T-helper 9 cell (primary cell): ENCODE results near the gene SMIM12.
A peak's percentile ranks its signal among the peaks of the same experiment; 100 is the strongest.

Experiments used
- DNase-seq: peaks from one replicate; pipeline ENCODE4 v3.0.0-alpha.2; 2020
- total RNA-seq, 2 donors: gene quantifications; one replicate each; lab custom pipeline; 2026; lab: John Stamatoyannopoulos, UW

SMIM12 gene
- 44.9 to 61.9 reads per million in 2 donors for total RNA-seq

DNA sequence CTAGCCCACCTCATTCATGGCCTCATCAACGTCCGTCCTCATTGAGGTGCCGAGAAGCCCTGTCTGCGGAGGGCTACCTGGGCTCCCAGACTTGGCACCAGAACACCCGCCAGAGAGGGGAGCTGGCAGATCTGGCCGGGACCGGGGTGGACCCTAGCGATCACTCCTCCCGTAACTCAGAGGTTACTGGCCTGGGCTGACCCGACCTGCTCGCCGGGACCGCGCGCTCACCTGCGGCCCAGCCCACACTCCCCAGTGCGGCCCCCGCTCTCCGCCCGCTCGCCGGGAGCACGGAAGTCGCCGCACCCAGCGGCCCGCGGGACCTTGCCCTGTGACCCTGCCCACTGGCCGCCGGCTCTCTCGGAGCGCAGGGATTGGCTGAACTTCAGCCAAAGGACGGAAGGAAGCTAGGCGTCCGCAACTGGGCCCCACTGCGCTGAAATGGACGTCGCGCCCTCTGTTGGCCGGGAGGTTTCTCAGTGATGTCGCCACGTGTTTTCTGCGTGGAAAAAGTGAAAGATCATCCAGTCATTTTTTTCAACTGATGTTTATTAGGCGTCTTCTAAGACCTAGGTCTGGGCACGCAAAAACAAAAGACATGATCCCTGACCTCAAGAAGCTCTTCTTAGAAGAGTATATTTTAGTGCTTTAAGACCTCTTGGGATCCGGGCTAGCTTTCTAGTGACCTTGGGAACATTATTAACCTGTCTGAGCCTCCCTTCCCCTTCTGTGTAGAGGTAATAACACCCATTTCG lies at the start of gene SMIM12:
SMIM12 (minus strand) TSS at position 304 of the 755 bp plus-strand sequence. CDS start 3,772 bp downstream, outside the sequence.
- DNase-seq, result peak; percentile 83

DNA sequence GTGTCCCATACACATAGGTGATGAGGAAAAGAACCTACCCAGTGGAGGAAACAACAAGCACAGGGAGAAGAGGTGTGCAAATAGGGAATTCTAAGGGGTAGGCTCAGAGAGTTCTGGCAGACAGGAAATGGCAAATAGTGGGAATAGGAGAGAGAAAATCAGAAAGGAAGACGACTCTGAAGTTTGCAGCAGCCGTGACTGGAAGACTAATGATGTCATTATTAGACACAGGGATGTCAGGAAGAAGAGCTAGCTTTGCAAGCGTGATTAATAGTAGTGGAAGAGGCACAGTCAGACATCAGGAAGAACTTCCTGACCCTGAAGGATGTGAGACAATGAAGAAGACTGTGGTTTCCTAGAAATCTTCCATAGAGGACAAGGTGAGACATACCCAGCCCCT lies 48.8 kb upstream of the SMIM12 start:
- no peak for DNase-seq

DNA sequence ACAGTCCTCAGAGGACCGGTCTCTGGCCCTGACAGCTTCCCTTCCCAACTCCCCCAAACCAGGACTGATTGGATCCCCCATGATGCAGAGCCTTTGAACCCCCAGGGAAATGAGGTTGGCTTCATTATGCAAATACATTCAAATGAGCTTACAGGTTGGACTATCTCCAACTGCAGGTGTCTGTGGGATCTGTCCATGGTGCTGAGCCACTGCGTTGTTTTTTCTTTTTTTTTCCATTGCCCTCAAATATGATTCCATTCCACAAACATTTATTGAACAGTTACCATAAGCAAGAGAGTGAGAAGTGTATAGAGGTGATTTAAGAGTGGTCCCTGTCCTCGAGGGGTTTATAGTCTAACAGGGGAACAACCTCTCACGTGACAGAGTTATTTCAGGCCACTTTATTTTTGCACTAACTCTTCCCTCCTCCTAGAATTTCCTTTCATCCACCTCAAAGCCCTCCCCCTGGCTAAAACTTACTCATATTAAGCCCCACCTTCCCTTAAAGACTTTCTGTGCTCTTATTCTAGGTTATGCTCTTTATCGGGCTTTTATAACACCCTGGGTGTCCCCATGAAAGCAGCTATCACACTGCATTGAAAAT lies 48.0 kb upstream of the SMIM12 start:
- DNase-seq, result no peak

- no peak for DNase-seq
These were observed 47.2 kb upstream of the SMIM12 start for GRCh38 chr1:34906756-34907155.

- DNase-seq, result no peak
These were observed 46.7 kb upstream of the SMIM12 start for GRCh38 chr1:34906222-34906621.

DNA sequence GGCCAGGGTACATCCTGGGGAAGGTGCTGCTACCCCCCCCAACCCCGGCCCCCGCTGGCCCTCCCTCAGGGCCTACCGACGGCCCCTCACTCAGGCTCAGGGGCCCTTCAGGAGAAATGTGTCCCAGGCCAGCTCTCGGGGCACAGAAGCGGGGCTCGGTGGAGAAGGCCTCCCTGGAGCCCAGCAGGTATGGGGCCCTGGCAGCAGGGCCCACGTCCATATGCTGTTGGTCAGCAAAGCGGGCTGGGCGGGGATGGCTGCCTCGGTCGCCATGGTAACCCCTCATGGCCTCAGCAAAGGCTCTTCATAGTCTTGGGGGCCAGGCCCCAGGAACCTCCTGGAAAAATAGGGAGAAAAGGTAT lies 45.5 kb upstream of the SMIM12 start:
- DNase-seq, result no peak

DNA sequence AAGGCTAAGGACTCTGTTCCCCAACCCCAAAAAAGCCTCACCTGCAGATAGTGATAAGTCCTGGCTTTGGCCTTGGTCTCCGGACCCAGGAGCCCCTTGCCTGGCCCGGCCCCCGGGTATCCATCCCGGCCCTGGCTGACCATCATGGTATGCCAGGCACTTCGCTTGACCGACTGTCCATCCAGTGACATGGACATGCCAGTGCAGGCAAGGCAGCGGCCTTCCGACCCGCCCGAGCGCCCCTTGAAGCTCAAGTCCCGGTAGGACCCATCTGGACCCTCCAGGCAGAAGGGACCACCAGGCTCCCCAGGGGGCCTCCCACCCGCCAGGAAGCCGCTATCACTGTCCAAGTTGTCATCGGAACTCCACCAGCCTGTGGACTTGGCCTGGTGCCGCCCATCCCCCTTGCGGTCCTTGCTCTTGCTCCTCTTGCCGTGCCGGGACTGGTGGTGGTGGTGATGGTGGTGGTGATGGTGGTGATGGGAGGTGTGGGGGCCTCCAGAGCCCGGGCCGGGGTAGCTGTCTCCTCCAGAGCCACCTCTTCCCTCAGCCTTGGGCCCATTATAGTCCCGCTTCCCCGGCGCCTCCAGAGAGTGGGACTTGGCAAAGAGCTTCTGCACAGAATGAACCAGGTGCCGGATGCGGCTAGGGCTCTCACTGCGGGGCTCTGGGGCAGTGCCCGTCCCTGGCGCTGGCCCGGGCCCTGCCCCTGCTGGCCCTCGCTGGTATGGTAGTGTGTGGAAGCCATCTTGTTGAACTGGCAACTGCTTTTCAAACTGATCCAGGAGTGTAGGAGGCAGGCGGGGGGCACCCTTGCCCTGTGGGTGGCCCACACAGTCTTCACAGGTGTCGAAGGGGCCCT lies 44.9 kb upstream of the SMIM12 start:
- DNase-seq, result no peak

DNA sequence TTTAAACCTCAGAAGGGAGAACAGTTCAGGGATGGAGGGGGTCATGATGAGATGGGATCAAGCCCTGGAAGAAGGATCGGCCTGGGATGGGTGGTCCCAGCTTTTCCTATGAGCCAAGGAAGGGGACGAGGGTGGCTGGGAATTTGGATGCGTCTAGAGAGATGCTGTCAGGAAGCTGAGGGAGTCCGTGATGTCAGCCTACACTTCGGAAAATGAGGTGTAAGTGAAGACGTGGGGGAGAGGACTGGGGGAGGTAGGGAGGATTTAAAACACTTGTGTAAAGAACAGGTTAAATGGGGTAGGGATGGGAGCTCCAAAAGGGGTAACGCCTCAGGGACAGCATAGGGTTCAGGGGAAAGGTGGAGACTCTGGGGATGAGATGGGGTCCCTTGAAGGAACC lies 42.4 kb upstream of the SMIM12 start:
- no peak for DNase-seq

GRCh38 chr1:34900775-34901502 lies 41.4 kb upstream of the SMIM12 start:
- no peak for DNase-seq

- no peak for DNase-seq
These were observed 40.4 kb upstream of the SMIM12 start for GRCh38 chr1:34899906-34900305.

- DNase-seq, result no peak
These were observed 39.9 kb upstream of the SMIM12 start for GRCh38 chr1:34899471-34899870.

GRCh38 chr1:34898330-34898761 lies 38.8 kb upstream of the SMIM12 start:
- no peak for DNase-seq

DNA sequence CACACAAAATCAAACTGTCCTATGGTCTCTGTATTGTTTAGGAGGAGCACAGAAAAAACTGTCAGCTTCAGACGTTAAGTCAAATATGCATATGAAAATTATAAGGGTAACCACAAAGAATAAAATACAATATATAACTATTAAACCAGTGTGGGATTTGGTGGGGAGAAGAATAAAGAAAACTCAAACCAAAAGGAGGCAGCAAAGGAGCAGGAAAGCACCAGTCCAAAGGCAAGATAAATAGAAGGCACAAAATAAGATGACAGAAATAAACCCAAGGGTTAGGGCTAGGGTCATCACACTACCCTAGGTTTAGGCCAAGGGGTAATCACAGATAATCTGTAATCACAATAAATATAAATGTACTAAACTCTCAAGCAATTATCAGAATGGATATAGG lies 37.1 kb upstream of the SMIM12 start:
- no peak for DNase-seq

DNA sequence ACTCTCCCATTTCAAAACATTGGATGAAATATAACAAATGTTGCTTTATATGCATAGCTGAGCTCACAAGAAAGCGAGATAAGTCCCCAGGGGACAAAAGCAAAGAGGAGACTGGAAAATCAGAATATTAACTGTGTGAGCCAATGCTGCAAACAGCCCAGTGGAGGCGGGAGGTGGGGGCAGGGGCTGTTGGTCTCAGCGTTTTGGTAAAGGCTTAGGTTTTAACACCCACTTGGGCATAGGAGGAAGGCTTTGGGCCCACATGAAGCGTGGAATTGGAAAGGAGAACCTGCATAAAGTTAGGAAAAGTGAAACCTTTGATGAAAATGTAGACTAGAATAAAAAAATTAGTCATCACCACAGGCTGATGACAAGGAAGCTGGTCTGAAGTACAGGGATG lies 30.2 kb upstream of the SMIM12 start:
- DNase-seq, result no peak

GRCh38 chr1:34887593-34887992 lies 28.0 kb upstream of the SMIM12 start:
- no peak for DNase-seq

- peak; percentile 37 for DNase-seq
These were observed 26.1 kb upstream of the SMIM12 start for GRCh38 chr1:34885405-34886247.

- no peak for DNase-seq
These were observed 25.4 kb upstream of the SMIM12 start for GRCh38 chr1:34884961-34885360.

DNA sequence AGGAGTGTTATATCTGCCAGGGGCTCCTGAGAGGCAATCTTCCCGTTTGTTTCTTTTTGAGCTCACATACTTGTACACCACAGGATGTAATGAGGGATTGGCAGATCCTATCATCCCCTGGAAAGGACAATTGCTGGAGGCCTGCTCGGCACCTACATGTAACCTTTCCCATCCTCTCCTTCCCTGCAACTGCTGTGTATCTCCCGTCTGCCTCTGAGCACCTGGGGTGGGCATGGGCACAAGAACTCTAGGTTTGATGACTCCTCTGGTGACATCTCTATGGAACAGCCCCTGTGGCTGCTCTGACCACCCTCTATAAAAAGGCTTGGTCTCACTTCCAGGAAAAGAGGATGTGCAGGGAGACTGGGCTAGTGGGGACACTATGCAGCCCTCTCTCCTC lies 25.0 kb upstream of the SMIM12 start:
- DNase-seq, result no peak

DNA sequence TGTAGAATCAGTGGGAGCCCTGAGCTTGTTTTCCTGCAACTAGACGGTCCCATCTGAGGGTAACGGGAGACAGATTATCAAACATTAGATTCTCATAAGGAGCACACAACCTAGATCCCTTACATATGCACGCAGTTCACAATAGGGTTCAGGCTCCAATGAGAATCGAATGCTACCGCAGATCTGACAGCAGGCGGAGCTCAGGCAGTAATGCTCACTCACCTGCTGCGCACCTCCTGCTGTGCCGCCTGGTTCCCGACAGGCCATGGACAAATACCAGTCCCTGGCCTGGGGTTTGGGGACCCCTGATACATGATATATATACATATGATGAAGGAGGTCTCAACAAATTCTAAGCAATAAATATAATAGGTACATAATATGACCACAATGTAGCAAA lies 19.7 kb upstream of the SMIM12 start:
- no peak for DNase-seq

DNA sequence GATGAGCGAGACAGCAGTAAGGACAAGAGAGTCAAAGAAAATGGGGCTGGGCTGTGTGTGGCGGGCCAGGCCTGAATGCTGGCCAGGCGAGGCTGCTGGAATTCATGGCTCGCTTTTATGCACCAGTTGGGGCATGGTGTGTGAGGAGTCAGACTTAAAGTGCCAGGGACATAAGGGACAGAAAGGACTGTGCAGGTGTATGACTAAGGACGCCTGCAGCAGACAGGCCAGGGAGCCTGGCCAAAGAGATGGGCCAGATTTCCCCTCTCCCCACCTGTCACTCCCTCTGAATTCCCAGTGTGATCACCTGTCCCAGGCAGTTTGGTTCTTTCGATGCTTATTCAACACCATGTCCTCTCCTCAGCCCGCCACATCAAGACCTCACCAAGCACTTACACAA lies 16.9 kb upstream of the SMIM12 start:
- DNase-seq, result no peak

- no peak for DNase-seq
These were observed 14.9 kb upstream of the SMIM12 start for GRCh38 chr1:34874296-34874952.
